Mammary epithelial cell (primary cell): ENCODE results near the gene KLRC4.
"Not testable (repeated sequence)": the region's sequence is repeated elsewhere in the genome, so short reads cannot be mapped to it uniquely, and the experiment has no call there.

Experiments
- CTCF ChIP-seq, 2 donors: IDR thresholded peaks in 1 of 2; conservative IDR thresholded peaks in 1 of 2; 2 replicates each; pipeline ENCODE4 v1.5.1; 2011 to 2012; ENCODE audit warnings: inconsistent platforms in 2 of 2, low read length in 2 of 2, mild to moderate bottlenecking in 2 of 2, control low read depth in 1 of 2, low read depth in 1 of 2; ENCODE audit not compliant: insufficient read depth in 1 of 2; ENCODE audit errors: extremely low read depth in 1 of 2
- EZH2 ChIP-seq: IDR thresholded peaks from 2 replicates; pipeline ENCODE4 v1.6.1; 2012; ENCODE audit warnings: low read length, inconsistent platforms, borderline replicate concordance

GRCh38 chr12:10446052-10446451 is 36.5 kb upstream of the KLRC4 start:
- not testable (repeated sequence) for TF ChIP-seq CTCF (conservative IDR thresholded peaks at IDR 0.05 in 1 of 2, IDR thresholded peaks at IDR 0.05 in 1 of 2; ENCODE audit: extremely low read depth in 1 of 2, insufficient read depth in 1 of 2, low read depth in 1 of 2, low read length in 2 of 2); EZH2
